ENCODE results near the gene SIRPB2. TPM values are rescaled to one million over a fixed set of nuclear protein-coding genes. Genes with fewer than 3 reads are reported as not detected.
A peak's percentile ranks its signal among the peaks of the same experiment; 100 is the strongest.

The SIRPB2 gene
- total RNA-seq, 6 experiments from 2014 or later = 0.55 to 5.6 (median 2.4) TPM

- Histone ChIP-seq H3K9me3 (no peaks in the 10 kb centered on the region), H3K27ac (no peak overlapping the region), H3K4me3 (no peak overlapping the region), H3K4me1 (no peaks in the 10 kb centered on the region), H3K27me3 (no peaks in the 10 kb centered on the region), H3K36me3 (no peaks in the 10 kb centered on the region)
- DNase-seq (no peak), ATAC-seq (no peak)
- WGBS (ENCODE audit: insufficient coverage, low coverage, low lambda C conversion rate, missing lambda C conversion rate) = 0% methylated on average over 1 of the region's 1 CpG
- no peak for TF ChIP-seq CTCF (IDR thresholded peaks at IDR 0.05)
- no peak for TF ChIP-seq POLR2A (IDR thresholded peaks at IDR 0.05)
- intact Hi-C loops (cut with DNase I) = no loop called here
Observed at GRCh38 chr20:1505871-1506270, 14.7 kb upstream of the SIRPB2 start.

- WGBS (ENCODE audit: insufficient coverage, low coverage, low lambda C conversion rate, missing lambda C conversion rate) = 51% methylated on average over 3 of the region's 3 CpGs
- Histone ChIP-seq H3K4me1 (no peaks in the 10 kb centered on the region), H3K36me3 (no peaks in the 10 kb centered on the region), H3K27ac (no peak overlapping the region), H3K9me3 (no peaks in the 10 kb centered on the region), H3K4me3 (no peak overlapping the region), H3K27me3 (no peaks in the 10 kb centered on the region)
- DNase-seq (no peak), ATAC-seq (no peak)
- TF ChIP-seq CTCF (IDR thresholded peaks at IDR 0.05) = no peak
- TF ChIP-seq POLR2A (IDR thresholded peaks at IDR 0.05) = no peak
- intact Hi-C loops (cut with DNase I) = no loop called here
Observed at GRCh38 chr20:1505361-1505760, 14.1 kb upstream of the SIRPB2 start.

GRCh38 chr20:1503564-1504227 is 12.5 kb upstream of the SIRPB2 start:
- DNase-seq (peak; percentile 76 to 81 (median 78)), ATAC-seq (peak; percentile 100)
- 0% methylated on average over 4 of the region's 8 CpGs for WGBS (ENCODE audit: insufficient coverage, low coverage, low lambda C conversion rate, missing lambda C conversion rate)
- Histone ChIP-seq H3K9me3 (no peaks in the 10 kb centered on the region), H3K27ac (no peak overlapping the region), H3K36me3 (no peaks in the 10 kb centered on the region), H3K4me1 (no peaks in the 10 kb centered on the region), H3K27me3 (no peaks in the 10 kb centered on the region), H3K4me3 (no peak overlapping the region)
- intact Hi-C loops (cut with DNase I) = no loop called here
- TF ChIP-seq CTCF (IDR thresholded peaks at IDR 0.05) (peak; percentile 97 to 98 (median 98)), POLR2A (IDR thresholded peaks at IDR 0.05) (no peak)

GRCh38 chr20:1500496-1500895 is 9.3 kb upstream of the SIRPB2 start:
- Histone ChIP-seq H3K27ac (no peak overlapping the region), H3K27me3 (no peaks in the 10 kb centered on the region), H3K9me3 (peaks cover 0 to 2% (median 0%) of the 10 kb centered on the region in 4 donors), H3K4me1 (no peaks in the 10 kb centered on the region), H3K36me3 (no peaks in the 10 kb centered on the region), H3K4me3 (no peak overlapping the region)
- DNase-seq = no peak
- TF ChIP-seq POLR2A (IDR thresholded peaks at IDR 0.05) = no peak
- no peak for TF ChIP-seq CTCF (IDR thresholded peaks at IDR 0.05)
- no peak for ATAC-seq
- intact Hi-C loops (cut with DNase I) = no loop called here
- WGBS (ENCODE audit: insufficient coverage, low coverage, low lambda C conversion rate, missing lambda C conversion rate) = 55% methylated on average over 3 of the region's 3 CpGs
